CD8-positive, alpha-beta memory T cell (primary cell): ENCODE measurements around the gene GUK1. TPM values are rescaled to one million over a fixed set of nuclear protein-coding genes. Genes with fewer than 3 reads are reported as not detected.

Source experiments
- CTCF ChIA-PET: fragments of 350-600 bp; sonication (Branson Sonifier 250); formaldehyde crosslinking; loops from one replicate; lab custom pipeline; 2021; ENCODE audit warnings: antibody characterized with exemption; lab: Charles Lee
- POLR2A ChIA-PET: fragments of 350-600 bp; sonication (Branson Sonifier 250); formaldehyde crosslinking; loops from one replicate; lab custom pipeline; 2021; ENCODE audit warnings: antibody characterized with exemption; lab: Charles Lee
- DNase-seq, 5 donors: peaks; one replicate each; pipeline versions ENCODE4 v3.0.0 to v3.0.0-alpha.2; 2020 to 2022; ENCODE audit warnings: mixed read lengths in 1 of 5
- H3K27ac ChIP-seq: one replicate; pipeline ENCODE4 v1.7.0; 2013; ENCODE audit warnings: low read depth, mild to moderate bottlenecking, low read length, moderate library complexity
- H3K27me3 ChIP-seq: 2 replicates; pipeline ENCODE4 v1.7.0; 2013; ENCODE audit warnings: low read length, mild to moderate bottlenecking; ENCODE audit not compliant: insufficient read depth, poor library complexity, severe bottlenecking
- H3K36me3 ChIP-seq: 2 replicates; pipeline ENCODE4 v1.7.0; 2013; ENCODE audit warnings: mild to moderate bottlenecking, low read length, moderate library complexity; ENCODE audit not compliant: insufficient read depth
- H3K4me1 ChIP-seq: 2 replicates; pipeline ENCODE4 v1.7.0; 2013; ENCODE audit warnings: mild to moderate bottlenecking, low read length, moderate library complexity; ENCODE audit not compliant: insufficient read depth
- H3K4me3 ChIP-seq: 2 replicates; pipeline ENCODE4 v1.7.0; 2013; ENCODE audit warnings: mild to moderate bottlenecking, low read length
- H3K9me3 ChIP-seq: 2 replicates; pipeline ENCODE4 v1.7.0; 2013; ENCODE audit warnings: mild to moderate bottlenecking, low read length
- H3K27ac Mint-ChIP-seq, 8 donors: one replicate each; pipeline ENCODE4 v1.8.0; 2020 to 2021; ENCODE audit warnings: mixed read lengths in 8 of 8, mild to moderate bottlenecking in 6 of 8, inconsistent platforms in 3 of 8, moderate library complexity in 3 of 8
- H3K27me3 Mint-ChIP-seq, 2 donors: one replicate each; pipeline ENCODE4 v1.8.0; 2020 to 2021; ENCODE audit warnings: mixed read lengths in 2 of 2, mild to moderate bottlenecking in 1 of 2, moderate library complexity in 1 of 2
- H3K36me3 Mint-ChIP-seq, 3 donors: one replicate each; pipeline ENCODE4 v1.8.0; 2020 to 2021; ENCODE audit warnings: mixed read lengths in 3 of 3, inconsistent platforms in 1 of 3, mild to moderate bottlenecking in 1 of 3
- H3K4me1 Mint-ChIP-seq, 3 donors: one replicate each; pipeline ENCODE4 v1.8.0; 2020 to 2021; ENCODE audit warnings: mixed read lengths in 3 of 3, inconsistent platforms in 1 of 3, mild to moderate bottlenecking in 1 of 3
- H3K4me3 Mint-ChIP-seq, 7 donors: one replicate each; pipeline ENCODE4 v1.8.0; 2020 to 2021; ENCODE audit warnings: mixed read lengths in 7 of 7, mild to moderate bottlenecking in 6 of 7, moderate library complexity in 4 of 7, inconsistent platforms in 2 of 7
- H3K9me3 Mint-ChIP-seq, 5 donors: one replicate each; pipeline ENCODE4 v1.8.0; 2020 to 2022; ENCODE audit warnings: mixed read lengths in 5 of 5, mild to moderate bottlenecking in 3 of 5, moderate library complexity in 2 of 5, inconsistent platforms in 1 of 5
- polyA plus RNA-seq: library from polyadenylated mRNA; unstranded; fragments of 300-500 nt; fragmentation: Illumina TruSeq; gene quantifications from one replicate; pipeline ENCODE4 v1.2.3, GENCODE V29; 2021
- total RNA-seq, 2 experiments: library from RNA; stranded (reverse); gene quantifications; one replicate each; pipeline ENCODE4 v1.2.3, GENCODE V29; 2021

GUK1 gene
- total and polyA plus RNA-seq, 3 experiments from 2014 or later, result 222 to 467 (median 245) TPM

DNA sequence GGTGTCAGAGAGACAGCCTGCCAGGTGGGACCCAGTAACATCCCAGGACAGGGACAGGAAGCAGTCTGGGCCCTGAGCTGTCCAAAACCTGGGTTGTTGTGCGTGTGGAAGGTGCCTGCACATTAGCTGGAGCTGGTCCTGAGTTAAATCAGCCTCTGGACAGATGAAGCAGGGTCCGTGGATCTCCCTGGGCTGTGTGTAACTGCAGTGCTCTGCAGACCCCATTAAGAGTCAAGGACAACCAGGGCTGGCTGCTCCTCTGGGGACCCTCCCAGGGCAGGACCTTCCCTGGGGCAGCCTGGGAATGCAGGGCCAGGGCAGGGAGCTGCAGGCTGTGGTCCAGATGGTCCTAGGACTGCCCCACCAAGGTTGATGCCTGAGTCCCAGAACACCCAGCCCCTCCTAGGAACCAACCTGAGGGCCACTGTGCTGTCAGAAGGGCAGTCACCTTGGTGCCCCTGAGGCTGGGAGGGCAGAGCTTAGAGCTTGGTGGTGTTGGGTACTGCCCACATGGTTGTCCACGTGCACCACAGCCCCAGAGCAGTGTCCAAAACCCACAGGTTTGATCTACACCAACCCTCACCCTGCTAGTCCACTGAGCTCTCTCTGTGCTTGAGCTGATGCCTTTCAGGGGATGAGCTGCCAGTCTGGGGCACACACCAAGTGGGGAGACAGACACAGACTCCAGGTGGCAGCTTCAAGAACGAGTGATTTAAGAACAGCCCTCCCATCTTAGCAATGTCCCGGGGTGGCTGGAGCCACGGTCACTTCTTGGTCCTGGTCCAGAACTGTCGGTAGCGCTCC is 33.9 kb upstream of the GUK1 start:
- ChIA-PET CTCF (interaction anchor here (1.0 to 1.2 kb wide), 2 partner anchors 59 to 60 kb away, joined by 3 read pairs; no protein-coding TSS in a partner anchor), POLR2A (interaction anchor here (0.5 to 1.5 kb wide), 3 partner anchors 33 to 380 kb away, joined by 3 to 4 read pairs (median 3); no protein-coding TSS in a partner anchor)
- H3K4me3 ChIP-seq, result no peak overlapping the region
- H3K9me3 ChIP-seq, result no peaks in the 10 kb centered on the region
- Mint-ChIP-seq H3K9me3 (no peaks in the 10 kb centered on the region), H3K4me3 (peak overlapping the region in 5 of 7 donors; percentile 29 to 94 (median 50)), H3K36me3 (peaks cover 0 to 31% (median 5%) of the 10 kb centered on the region in 3 donors), H3K27ac (peak overlapping the region in 4 of 8 donors; percentile 17 to 85 (median 42)), H3K27me3 (peaks cover 0 to 2% of the 10 kb centered on the region in 2 donors), H3K4me1 (peaks cover 30 to 52% (median 34%) of the 10 kb centered on the region in 3 donors)
- peaks cover 38% of the 10 kb centered on the region for H3K4me1 ChIP-seq
- no peak for DNase-seq
- H3K27ac ChIP-seq, result no peak overlapping the region
- peaks cover 13% of the 10 kb centered on the region for H3K36me3 ChIP-seq
- no peaks in the 10 kb centered on the region for H3K27me3 ChIP-seq

DNA sequence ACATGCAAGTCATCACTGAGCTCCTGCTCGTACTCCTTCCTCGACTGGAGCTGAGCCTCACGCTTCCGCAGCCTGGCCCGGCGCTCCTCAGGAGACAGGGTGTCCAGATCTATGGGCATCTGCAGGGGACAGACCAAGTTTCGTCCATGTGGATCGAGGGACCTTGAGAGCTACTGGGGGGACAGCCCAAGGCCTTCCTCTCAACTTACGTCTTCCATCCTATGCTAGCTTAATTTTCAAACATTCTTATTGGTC is 33.4 kb upstream of the GUK1 start:
- H3K36me3 Mint-ChIP-seq, result peaks cover 0 to 26% (median 3%) of the 10 kb centered on the region in 3 donors
- DNase-seq, result no peak
- Histone ChIP-seq H3K27me3 (no peaks in the 10 kb centered on the region), H3K27ac (no peak overlapping the region), H3K4me3 (no peak overlapping the region), H3K4me1 (peaks cover 33% of the 10 kb centered on the region), H3K9me3 (no peaks in the 10 kb centered on the region), H3K36me3 (peaks cover 13% of the 10 kb centered on the region)
- no peaks in the 10 kb centered on the region for H3K9me3 Mint-ChIP-seq
- peak overlapping the region in 4 of 8 donors; percentile 26 to 95 (median 66) for H3K27ac Mint-ChIP-seq
- H3K27me3 Mint-ChIP-seq, result peaks cover 0 to 2% of the 10 kb centered on the region in 2 donors
- ChIA-PET CTCF (interaction anchor here (1.0 to 1.1 kb wide), 2 partner anchors 58 to 394 kb away, joined by 3 read pairs; no protein-coding TSS in a partner anchor), POLR2A (interaction anchor here (0.8 to 1.5 kb wide), 2 partner anchors 48 to 380 kb away, joined by 3 read pairs; no protein-coding TSS in a partner anchor)
- peak overlapping the region in 6 of 7 donors; percentile 23 to 61 (median 49) for H3K4me3 Mint-ChIP-seq
- H3K4me1 Mint-ChIP-seq, result peaks cover 24 to 47% (median 28%) of the 10 kb centered on the region in 3 donors

DNA sequence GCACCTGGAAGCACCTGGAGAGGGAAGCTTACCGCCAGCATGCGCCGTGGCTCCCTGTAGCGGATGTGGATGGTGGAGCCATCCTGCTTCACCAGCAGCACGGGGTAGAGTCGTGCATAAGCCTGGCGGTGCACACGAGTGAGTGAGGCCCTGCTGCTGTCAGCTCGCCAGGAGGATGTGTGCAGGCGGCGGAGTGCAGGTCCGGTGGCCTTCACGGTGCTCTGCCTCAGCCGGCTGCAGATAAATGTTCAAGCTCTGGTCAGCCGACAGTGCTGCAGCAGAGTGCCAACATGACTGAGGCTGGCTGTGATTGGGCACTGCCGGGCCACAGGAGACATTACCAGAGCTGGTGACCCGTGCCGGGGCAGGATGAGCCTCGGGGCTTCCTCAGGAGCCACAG is 32.4 kb upstream of the GUK1 start:
- peaks cover 13% of the 10 kb centered on the region for H3K36me3 ChIP-seq
- DNase-seq, result no peak
- CTCF ChIA-PET, result interaction anchor here (1.1 kb wide), 1 partner anchor 393 kb away, joined by 3 read pairs; no protein-coding TSS in a partner anchor
- Mint-ChIP-seq H3K9me3 (no peaks in the 10 kb centered on the region), H3K4me1 (peaks cover 24 to 43% (median 28%) of the 10 kb centered on the region in 3 donors), H3K4me3 (peak overlapping the region; percentile 59 to 97 (median 92)), H3K27me3 (peaks cover 0 to 2% of the 10 kb centered on the region in 2 donors), H3K36me3 (peaks cover 0 to 25% (median 3%) of the 10 kb centered on the region in 3 donors), H3K27ac (peak overlapping the region in 7 of 8 donors; percentile 58 to 95 (median 92))
- no peak overlapping the region for H3K27ac ChIP-seq
- H3K27me3 ChIP-seq, result no peaks in the 10 kb centered on the region
- POLR2A ChIA-PET, result no interaction called here
- no peak overlapping the region for H3K4me3 ChIP-seq
- peaks cover 31% of the 10 kb centered on the region for H3K4me1 ChIP-seq
- H3K9me3 ChIP-seq, result no peaks in the 10 kb centered on the region

DNA sequence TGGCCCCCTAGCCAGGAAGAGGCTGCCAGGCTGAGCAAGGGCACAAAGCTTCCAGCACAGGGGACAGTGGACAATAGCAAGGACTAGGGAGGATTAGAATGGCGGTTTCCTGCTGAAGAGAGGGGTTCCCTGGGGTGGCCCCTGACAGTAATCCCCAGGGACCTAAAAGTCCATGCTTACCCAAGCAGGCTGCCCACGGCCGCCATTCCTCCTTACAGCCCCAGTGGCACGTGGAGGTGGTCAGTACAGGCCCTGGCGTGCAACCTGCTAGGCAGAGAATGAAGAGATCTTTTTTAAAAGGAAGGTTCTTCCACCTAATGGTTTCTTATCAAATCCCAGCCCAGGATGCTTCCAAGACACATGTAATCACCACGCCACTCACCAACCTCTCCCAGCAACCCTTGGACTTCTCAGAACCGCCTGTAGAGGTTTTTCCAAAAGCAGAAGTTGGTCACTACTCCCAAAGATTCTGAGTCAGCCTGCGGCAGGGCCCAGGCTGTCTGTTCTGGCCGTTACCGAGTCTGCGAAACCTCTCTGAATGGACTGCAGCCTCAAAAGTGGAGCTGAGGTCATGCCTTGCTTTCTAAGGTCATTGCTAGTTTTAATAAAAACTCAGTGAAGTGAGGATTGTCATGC is 31.9 kb upstream of the GUK1 start:
- Histone ChIP-seq H3K4me1 (peaks cover 31% of the 10 kb centered on the region), H3K27me3 (no peaks in the 10 kb centered on the region), H3K4me3 (peak overlapping the region; percentile 92), H3K9me3 (no peaks in the 10 kb centered on the region), H3K36me3 (peaks cover 13% of the 10 kb centered on the region), H3K27ac (peak overlapping the region; percentile 93)
- H3K27me3 Mint-ChIP-seq, result peaks cover 0 to 2% of the 10 kb centered on the region in 2 donors
- H3K9me3 Mint-ChIP-seq, result no peaks in the 10 kb centered on the region
- H3K36me3 Mint-ChIP-seq, result peaks cover 0 to 23% (median 3%) of the 10 kb centered on the region in 3 donors
- peak overlapping the region; percentile 88 to 97 (median 93) for H3K4me3 Mint-ChIP-seq
- no peak for DNase-seq
- H3K27ac Mint-ChIP-seq, result peak overlapping the region; percentile 58 to 95 (median 92)
- peaks cover 24 to 41% (median 28%) of the 10 kb centered on the region in 3 donors for H3K4me1 Mint-ChIP-seq
- POLR2A ChIA-PET, result no interaction called here
- CTCF ChIA-PET, result no interaction called here

DNA sequence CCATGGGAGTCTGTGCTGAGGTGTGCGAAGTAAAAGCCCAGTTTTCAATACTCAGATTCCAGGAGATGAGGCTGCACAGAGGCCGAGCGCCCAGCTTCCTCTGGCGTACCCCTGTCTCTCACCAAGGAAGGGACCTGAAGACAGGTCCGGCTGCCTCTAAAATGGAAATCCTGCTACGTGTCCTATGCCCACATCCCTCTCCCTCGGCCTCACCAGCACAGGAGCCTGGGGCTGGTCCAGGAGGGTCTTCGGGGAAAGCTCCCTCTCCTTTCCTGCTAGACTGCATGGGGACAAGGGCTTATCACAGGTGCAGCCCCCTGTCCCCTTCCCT is 31.4 kb upstream of the GUK1 start:
- peaks cover 0 to 21% (median 3%) of the 10 kb centered on the region in 3 donors for H3K36me3 Mint-ChIP-seq
- H3K9me3 ChIP-seq, result no peaks in the 10 kb centered on the region
- peaks cover 27% of the 10 kb centered on the region for H3K4me1 ChIP-seq
- H3K27me3 Mint-ChIP-seq, result peaks cover 0 to 2% of the 10 kb centered on the region in 2 donors
- H3K27ac Mint-ChIP-seq, result peak overlapping the region; percentile 89 to 98 (median 94)
- H3K4me3 Mint-ChIP-seq, result peak overlapping the region; percentile 88 to 97 (median 93)
- POLR2A ChIA-PET, result interaction anchor here (1.3 to 2.5 kb wide), 2 partner anchors 26 to 49 kb away, joined by 4 to 17 read pairs; partner anchors contain the start of gene ARF1
- CTCF ChIA-PET, result interaction anchor here (1.4 kb wide), 1 partner anchor 28 kb away, joined by 5 read pairs; no protein-coding TSS in a partner anchor
- H3K9me3 Mint-ChIP-seq, result no peaks in the 10 kb centered on the region
- DNase-seq, result no peak
- H3K27me3 ChIP-seq, result no peaks in the 10 kb centered on the region
- H3K4me1 Mint-ChIP-seq, result peaks cover 22 to 35% (median 27%) of the 10 kb centered on the region in 3 donors
- peak overlapping the region; percentile 93 for H3K27ac ChIP-seq
- peaks cover 13% of the 10 kb centered on the region for H3K36me3 ChIP-seq
- H3K4me3 ChIP-seq, result peak overlapping the region; percentile 92

DNA sequence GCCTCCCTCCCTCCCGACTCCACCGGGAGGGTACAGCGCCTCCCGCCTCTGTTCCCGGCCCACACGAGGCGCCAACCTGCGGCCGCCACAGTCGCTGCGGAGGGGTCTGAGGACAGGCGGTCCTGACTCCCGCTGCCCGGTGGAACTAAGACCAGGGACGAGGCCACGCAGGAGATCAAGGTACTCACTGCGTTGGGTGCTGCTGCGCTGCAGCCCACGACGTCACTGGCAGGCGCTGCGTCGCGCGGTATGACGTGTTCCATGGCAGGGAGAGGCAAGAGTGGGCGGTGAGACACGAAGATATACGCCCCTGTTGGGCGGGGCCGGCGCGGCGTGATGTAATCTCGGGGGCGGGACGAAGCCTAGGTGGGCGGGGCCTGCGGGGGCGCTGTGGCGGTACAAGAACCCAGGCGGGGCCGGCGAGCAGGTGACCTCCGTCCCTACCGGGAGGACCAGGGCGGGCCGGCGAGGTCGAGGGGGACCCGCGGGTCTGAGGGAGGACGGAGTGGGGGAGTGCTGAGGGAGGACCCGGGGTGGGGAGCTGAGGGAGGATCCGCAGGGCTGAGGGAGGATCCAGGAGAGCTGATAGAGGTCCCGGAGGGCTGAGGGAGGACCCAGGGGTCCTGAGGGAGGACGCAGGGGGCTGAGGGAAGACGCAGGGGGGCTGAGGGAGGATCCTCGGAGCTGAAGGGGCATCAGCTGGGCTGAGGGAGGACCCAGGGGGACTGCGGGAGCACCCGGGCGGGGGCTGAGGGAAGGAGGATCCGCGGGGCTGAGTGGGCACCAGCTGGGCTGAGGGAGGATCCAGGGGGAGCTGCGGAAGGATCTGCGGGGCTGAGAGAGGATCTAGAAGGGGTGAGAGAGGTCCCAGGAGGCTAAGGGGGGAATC is 30.8 kb upstream of the GUK1 start, which contains the start of gene MRPL55:
MRPL55 (minus strand) TSS at position 227 of the 889 bp plus-strand sequence. CDS start 1,039 bp downstream, outside the sequence.
- H3K4me1 ChIP-seq, result peaks cover 21% of the 10 kb centered on the region
- no peaks in the 10 kb centered on the region for H3K27me3 ChIP-seq
- Mint-ChIP-seq H3K9me3 (no peaks in the 10 kb centered on the region), H3K4me3 (peak within 1 kb of the TSS; percentile 88 to 97 (median 93)), H3K4me1 (peaks cover 21 to 29% (median 21%) of the 10 kb centered on the region in 3 donors), H3K36me3 (peaks cover 0 to 21% (median 3%) of the 10 kb centered on the region in 3 donors), H3K27me3 (peaks cover 0 to 2% of the 10 kb centered on the region in 2 donors), H3K27ac (peak within 1 kb of the TSS; percentile 89 to 98 (median 94))
- ChIA-PET POLR2A (interaction anchor here (0.5 to 2.5 kb wide), 7 partner anchors 21 to 297 kb away, joined by 3 to 17 read pairs (median 5); partner anchors contain the start of genes ARF1, IBA57 and TRIM11), CTCF (interaction anchor here (0.7 to 2.0 kb wide), 8 partner anchors 19 to 105 kb away, joined by 3 to 7 read pairs (median 4); partner anchors contain the start of gene ARF1)
- peaks cover 13% of the 10 kb centered on the region for H3K36me3 ChIP-seq
- peak; percentile 97 to 99 (median 98) for DNase-seq
- H3K4me3 ChIP-seq, result peak within 1 kb of the TSS; percentile 92
- H3K9me3 ChIP-seq, result no peaks in the 10 kb centered on the region
- peak within 1 kb of the TSS; percentile 93 for H3K27ac ChIP-seq
